Measurements from ENCODE around the gene MRPL38. TPM values are rescaled to one million over a fixed set of nuclear protein-coding genes. Genes with fewer than 3 reads are reported as not detected.
"Not testable (repeated sequence)": the region's sequence is repeated elsewhere in the genome, so short reads cannot be mapped to it uniquely, and the experiment has no call there.

The MRPL38 gene
- total RNA-seq, 1 experiment from 2014 or later = 74.5 TPM

- Histone ChIP-seq H4K20me1 (ENCODE audit: low read length) (no peaks in the 10 kb centered on the region), H3F3A (ENCODE audit: low read length, unreplicated experiment) (no peaks in the 10 kb centered on the region), H3K4me2 (ENCODE audit: low read length) (peak overlapping the region; percentile 38), H3K9me3 (ENCODE audit: low read length) (no peaks in the 10 kb centered on the region), H3K9ac (ENCODE audit: low read length) (no peak overlapping the region), H3K79me2 (ENCODE audit: low read length) (peaks cover 21% of the 10 kb centered on the region), H2AFZ (ENCODE audit: low read length) (peak overlapping the region; percentile 42; the same call in 1 of the 2 replicates), H3K27ac (ENCODE audit: low read length) (peak overlapping the region; percentile 62), H3K9me2 (replicated peaks; ENCODE audit: low read length) (no peaks in the 10 kb centered on the region), H3K36me3 (ENCODE audit: low read depth, low read length) (peaks cover 3% of the 10 kb centered on the region; the same call in 1 of the 2 replicates), H3K4me3 (ENCODE audit: low read length) (no peak overlapping the region), H3K27me3 (ENCODE audit: low read length) (no peaks in the 10 kb centered on the region), H3K4me1 (ENCODE audit: insufficient read depth, low read length) (peaks cover 36% of the 10 kb centered on the region)
- BruUV-seq (replicated peaks) = no TSS peak
- DNase-seq (peak; percentile 80), ATAC-seq (peak; percentile 16)
- TF ChIP-seq CTCF (conservative IDR thresholded peaks at IDR 0.05; ENCODE audit: low read depth, low read length) = no peak
- no peak for TF ChIP-seq EZH2phosphoT487 (IDR thresholded peaks at IDR 0.05; ENCODE audit: borderline replicate concordance, low read length)
- no peak for TF ChIP-seq EZH2 (IDR thresholded peaks at IDR 0.05; ENCODE audit: low read length, unreplicated experiment)
- ChIA-PET CTCF (interaction anchor here (0.6 kb wide), 1 partner anchor 17 kb away, joined by 3 read pairs; the partner anchor contains the start of gene WBP2), POLR2A (ENCODE audit: unreplicated experiment) (interaction anchor here (0.6 to 1.1 kb wide), 3 partner anchors 9 to 93 kb away, joined by 5 to 29 read pairs (median 8); partner anchors contain the start of gene WBP2)
- intact Hi-C loops (cut with micrococcal nuclease) = no loop called here
These were observed 32.0 kb downstream of the MRPL38 start for GRCh38 chr17:75872434-75873351.

- POLR2A ChIA-PET (ENCODE audit: unreplicated experiment); H3K9me2 ChIP-seq (replicated peaks; ENCODE audit: low read length); H3K4me3 ChIP-seq (ENCODE audit: low read length); BruUV-seq (replicated peaks); H3K79me2 ChIP-seq (ENCODE audit: low read length); ATAC-seq; DNase-seq; H2AFZ ChIP-seq (ENCODE audit: low read length); H3K4me2 ChIP-seq (ENCODE audit: low read length); H3K36me3 ChIP-seq (ENCODE audit: low read depth, low read length); H3K27ac ChIP-seq (ENCODE audit: low read length); H3K27me3 ChIP-seq (ENCODE audit: low read length); CTCF ChIA-PET; H4K20me1 ChIP-seq (ENCODE audit: low read length); intact Hi-C loops (cut with micrococcal nuclease); H3F3A ChIP-seq (ENCODE audit: low read length, unreplicated experiment); H3K9ac ChIP-seq (ENCODE audit: low read length); H3K9me3 ChIP-seq (ENCODE audit: low read length): not testable (repeated sequence)
- peaks cover 18% of the 10 kb centered on the region for H3K4me1 ChIP-seq (ENCODE audit: insufficient read depth, low read length)
These were observed 34.5 kb downstream of the MRPL38 start for GRCh38 chr17:75870228-75870627.

- Histone ChIP-seq H4K20me1 (ENCODE audit: low read length) (no peaks in the 10 kb centered on the region), H3K4me1 (ENCODE audit: insufficient read depth, low read length) (peaks cover 17% of the 10 kb centered on the region), H3K9me3 (ENCODE audit: low read length) (no peaks in the 10 kb centered on the region), H3K4me3 (ENCODE audit: low read length) (no peak overlapping the region), H3K9me2 (replicated peaks; ENCODE audit: low read length) (no peaks in the 10 kb centered on the region), H3K27ac (ENCODE audit: low read length) (no peak overlapping the region), H3K79me2 (ENCODE audit: low read length) (no peaks in the 10 kb centered on the region), H3K36me3 (ENCODE audit: low read depth, low read length) (peaks cover 3% of the 10 kb centered on the region; the same call in 1 of the 2 replicates), H3K4me2 (ENCODE audit: low read length) (no peak overlapping the region), H3F3A (ENCODE audit: low read length, unreplicated experiment) (no peaks in the 10 kb centered on the region), H3K27me3 (ENCODE audit: low read length) (no peaks in the 10 kb centered on the region), H2AFZ (ENCODE audit: low read length) (0 out of 2 replicates have a peak overlapping the region, but pooled peaks have one; percentile 13), H3K9ac (ENCODE audit: low read length) (no peak overlapping the region)
- TF ChIP-seq CTCF (conservative IDR thresholded peaks at IDR 0.05; ENCODE audit: low read depth, low read length) (no peak), EZH2 (IDR thresholded peaks at IDR 0.05; ENCODE audit: low read length, unreplicated experiment) (no peak), EZH2phosphoT487 (IDR thresholded peaks at IDR 0.05; ENCODE audit: borderline replicate concordance, low read length) (no peak)
- intact Hi-C loops (cut with micrococcal nuclease) = no loop called here
- POLR2A ChIA-PET (ENCODE audit: unreplicated experiment) = no interaction called here
- CTCF ChIA-PET = no interaction called here
- ATAC-seq = peak; percentile 11; the same call in 1 of the 2 replicates
- DNase-seq = no peak
- no TSS peak for BruUV-seq (replicated peaks)
These were observed 35.2 kb downstream of the MRPL38 start for GRCh38 chr17:75869282-75870141.

GRCh38 chr17:75868730-75869281 is 35.9 kb downstream of the MRPL38 start:
- H3K4me3 ChIP-seq (ENCODE audit: low read length); DNase-seq; H3K9ac ChIP-seq (ENCODE audit: low read length); H3F3A ChIP-seq (ENCODE audit: low read length, unreplicated experiment); ATAC-seq; BruUV-seq (replicated peaks); H3K36me3 ChIP-seq (ENCODE audit: low read depth, low read length); H3K27me3 ChIP-seq (ENCODE audit: low read length); H4K20me1 ChIP-seq (ENCODE audit: low read length); H3K27ac ChIP-seq (ENCODE audit: low read length); CTCF ChIA-PET; POLR2A ChIA-PET (ENCODE audit: unreplicated experiment); H3K9me3 ChIP-seq (ENCODE audit: low read length); H3K4me2 ChIP-seq (ENCODE audit: low read length); H2AFZ ChIP-seq (ENCODE audit: low read length); H3K79me2 ChIP-seq (ENCODE audit: low read length); H3K9me2 ChIP-seq (replicated peaks; ENCODE audit: low read length); intact Hi-C loops (cut with micrococcal nuclease): not testable (repeated sequence)
- H3K4me1 ChIP-seq (ENCODE audit: insufficient read depth, low read length) = peaks cover 17% of the 10 kb centered on the region
